Activated CD4-positive, alpha-beta T cell treated with anti-CD3 and anti-CD28 coated beads for 48 hours (primary cell): Measurements from ENCODE around the gene CATSPER1.
"Not testable (repeated sequence)": the region's sequence is repeated elsewhere in the genome, so short reads cannot be mapped to it uniquely, and the experiment has no call there.

Experiments used
- DNase-seq: peaks from one replicate; pipeline ENCODE4 v3.0.0-alpha.2; 2020

The CATSPER1 gene

GRCh38 chr11:66051766-66052663, 25.7 kb upstream of the CATSPER1 start, which contains the start of gene SF3B2:
SF3B2 (plus strand) TSS chr11:66052364; CDS start chr11:66052385, 21 bp downstream.
- DNase-seq: peak; percentile 98

DNA sequence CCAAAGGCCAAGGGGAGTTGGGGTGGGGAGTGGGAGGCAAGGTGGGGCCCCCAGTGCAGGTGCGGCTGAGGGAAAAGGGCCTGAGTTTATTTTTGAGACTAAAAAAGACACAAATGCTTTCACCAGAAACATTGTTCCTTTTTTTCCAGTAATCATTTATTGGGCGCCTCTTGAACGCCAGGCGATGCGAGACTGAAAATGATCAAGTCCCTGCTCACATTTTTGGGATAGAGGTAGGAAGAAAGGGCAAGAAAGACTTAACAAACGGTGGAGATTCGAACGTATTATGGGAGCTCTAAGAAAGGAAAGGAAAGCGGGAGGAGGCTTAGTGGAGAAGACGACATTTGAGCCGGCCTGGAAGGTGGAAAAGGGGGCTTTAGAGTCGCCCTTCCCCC, 25.1 kb upstream of the CATSPER1 start:
- no peak for DNase-seq

- no peak for DNase-seq
Observed at GRCh38 chr11:66050581-66051231, 24.4 kb upstream of the CATSPER1 start.

GRCh38 chr11:66048547-66049323, 22.5 kb upstream of the CATSPER1 start, which contains the start of gene GAL3ST3:
GAL3ST3 (minus strand) TSS chr11:66049161; CDS start chr11:66045415, 3,746 bp downstream.
- no peak for DNase-seq

DNA sequence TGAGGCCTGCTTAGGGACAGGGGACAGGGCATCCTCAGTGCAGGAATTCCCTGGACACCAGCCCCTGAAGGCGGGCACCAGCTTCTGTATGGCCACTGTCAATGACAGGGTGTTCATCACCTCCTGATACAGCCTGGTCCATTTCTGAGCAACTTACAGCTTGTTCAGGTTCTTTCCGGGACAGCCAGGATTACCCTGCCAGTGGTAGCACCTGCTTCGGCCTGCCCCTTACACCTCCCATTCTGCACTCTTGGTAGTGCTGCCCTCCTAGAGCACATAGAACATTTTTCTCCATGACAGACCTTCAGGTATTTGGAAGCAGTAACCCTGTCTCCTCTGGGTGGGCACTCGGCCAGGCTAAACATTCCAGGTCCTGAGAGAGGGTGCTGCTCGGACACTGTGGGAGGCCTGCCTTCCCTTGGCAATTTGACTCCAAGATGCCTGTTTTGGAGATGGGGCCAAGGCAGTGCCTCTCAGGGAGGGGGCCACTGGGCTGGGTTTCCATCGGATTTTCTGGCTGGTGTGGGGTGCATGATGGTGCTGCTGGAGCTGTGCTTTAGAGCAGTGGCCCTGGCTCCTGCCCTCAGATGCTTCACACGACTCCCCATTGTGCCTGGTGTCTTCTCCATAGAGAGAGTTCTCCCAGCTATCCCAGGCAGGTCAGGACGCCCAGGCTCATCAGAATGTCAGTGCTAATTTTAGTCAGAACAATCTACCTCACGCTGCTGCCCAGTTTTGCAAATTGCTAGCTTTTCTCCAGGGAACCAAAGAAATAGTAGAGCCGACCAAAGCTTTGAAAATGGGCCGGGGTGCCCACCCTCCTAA, 21.5 kb upstream of the CATSPER1 start:
- DNase-seq: no peak

DNA sequence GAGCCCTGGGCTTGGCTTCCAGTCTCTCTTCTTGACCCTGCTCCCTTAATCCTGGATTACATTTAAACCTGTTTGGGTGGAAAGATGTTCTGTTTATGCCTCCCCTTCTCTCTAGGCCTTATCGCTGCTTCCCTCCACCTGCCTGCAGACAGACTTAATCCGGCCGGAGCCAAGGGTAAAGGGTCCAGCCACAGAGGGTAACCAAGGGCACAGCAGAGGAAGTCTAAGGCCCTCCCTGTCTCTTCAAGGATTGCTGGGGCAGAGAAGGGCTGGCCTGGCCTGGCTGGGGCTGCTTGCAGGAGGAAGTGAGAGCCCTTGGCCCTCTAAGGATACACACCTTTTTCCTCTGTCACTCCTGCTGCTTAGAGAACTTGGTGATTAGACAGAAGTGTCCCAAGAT, 20.6 kb upstream of the CATSPER1 start:
- no peak for DNase-seq

GRCh38 chr11:66045177-66045639, 18.9 kb upstream of the CATSPER1 start:
- DNase-seq: peak; percentile 89

GRCh38 chr11:66044757-66045156, 18.5 kb upstream of the CATSPER1 start:
- DNase-seq: peak; percentile 34

DNA sequence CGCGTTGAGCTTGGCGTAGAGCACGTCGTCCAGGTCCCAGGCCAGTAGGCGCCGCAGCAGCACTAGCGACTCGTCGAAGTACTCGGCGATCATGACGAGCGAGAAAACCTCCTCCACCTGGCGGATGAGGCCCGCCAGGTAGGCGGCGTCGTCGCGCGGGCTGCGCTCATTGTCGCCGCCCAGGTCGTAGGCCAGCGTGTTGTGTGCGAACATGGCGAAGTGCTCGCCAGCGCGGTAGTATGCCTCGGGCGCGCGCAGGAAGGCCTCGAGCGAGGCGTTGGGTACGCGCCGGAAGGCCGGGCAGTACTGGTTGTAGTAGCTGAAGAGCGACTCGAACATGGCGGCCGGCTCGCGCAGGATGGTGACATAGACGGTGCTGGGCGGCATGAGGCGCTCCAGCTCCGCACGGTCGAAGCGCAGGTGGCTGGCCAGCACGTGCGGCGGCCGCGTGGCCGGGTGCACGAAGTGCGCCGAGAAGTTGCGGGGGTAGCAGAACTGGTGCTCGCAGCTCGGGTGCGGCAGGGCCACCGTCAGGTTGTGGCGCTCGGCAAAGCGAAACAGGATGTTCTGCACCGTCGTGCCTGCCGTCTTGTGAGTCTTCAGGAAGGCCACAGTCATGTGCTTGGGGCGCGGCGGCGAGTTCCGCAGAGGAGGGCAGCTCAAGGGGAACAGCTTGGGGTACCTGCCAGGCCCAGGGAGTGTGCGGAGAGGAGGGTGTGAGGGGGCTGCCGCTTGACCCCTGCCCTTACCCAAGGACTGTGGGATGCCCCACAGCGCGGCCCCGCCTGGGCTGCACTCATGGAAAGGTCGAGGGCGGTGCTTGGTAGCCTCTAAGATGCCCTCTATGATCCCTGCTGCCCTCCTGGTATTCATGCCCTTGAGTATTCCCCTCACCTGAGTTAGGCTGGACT, 17.0 kb upstream of the CATSPER1 start:
- DNase-seq: no peak

DNA sequence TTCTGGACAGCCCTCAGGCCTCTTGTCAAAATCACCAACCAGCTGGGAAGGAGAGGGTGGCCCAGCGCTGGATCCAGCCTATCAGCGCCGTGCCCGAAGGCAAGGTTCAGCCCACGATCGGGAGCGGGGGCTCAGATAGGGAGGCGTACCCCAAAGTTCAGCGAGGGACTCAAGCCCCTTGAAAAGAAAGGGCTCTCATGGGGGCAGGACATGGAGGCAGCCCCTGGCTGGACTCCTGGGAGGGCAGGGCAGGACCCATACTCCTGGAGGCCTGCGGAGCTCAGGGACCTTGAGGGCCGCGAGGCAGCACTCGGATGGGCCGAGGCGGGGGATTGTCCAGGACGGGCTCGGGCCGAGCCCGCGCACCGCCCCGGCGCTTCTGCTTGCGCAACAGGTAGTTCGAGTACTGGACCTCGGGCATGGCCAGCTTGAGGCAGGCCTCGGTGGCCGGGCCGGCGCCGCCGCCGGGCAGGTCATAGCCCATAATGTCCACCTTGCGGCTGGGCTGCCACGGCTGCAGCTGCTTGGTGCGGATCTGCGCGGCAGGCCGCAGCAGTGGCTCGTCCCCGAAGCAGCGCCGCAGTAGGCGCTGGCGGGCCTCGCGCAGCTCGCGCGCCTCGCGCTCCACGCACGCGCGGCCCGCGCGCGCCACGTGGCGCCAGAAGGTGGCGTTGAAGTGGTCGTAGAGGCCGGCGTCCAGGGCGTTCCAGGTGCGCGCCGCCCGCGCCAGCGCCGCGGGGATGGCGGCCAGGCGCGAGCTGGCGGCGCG, 16.1 kb upstream of the CATSPER1 start:
- DNase-seq: no peak

DNA sequence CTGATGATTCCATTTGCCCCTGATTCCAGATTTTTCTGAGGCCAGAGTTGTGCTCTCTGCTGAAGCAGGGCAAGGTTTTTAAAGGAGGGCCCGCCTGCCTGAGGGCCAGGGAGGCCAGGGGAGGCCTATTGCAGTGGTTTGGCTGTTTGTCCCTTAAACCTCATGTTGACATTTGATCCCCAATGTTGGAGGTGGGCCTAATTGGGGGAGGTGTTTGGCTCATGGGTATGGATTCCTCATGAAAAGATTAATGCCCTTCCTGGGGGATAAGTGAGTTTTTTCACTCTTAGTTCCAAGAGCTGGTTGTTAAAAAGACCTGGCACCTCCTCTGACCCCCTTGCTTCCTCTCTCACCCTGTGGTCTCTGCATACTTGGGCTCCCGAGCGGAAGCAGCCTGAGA, 13.5 kb upstream of the CATSPER1 start:
- no peak for DNase-seq

- DNase-seq: no peak
Observed at GRCh38 chr11:66037327-66037726, 11.0 kb upstream of the CATSPER1 start.

- DNase-seq: no peak
Observed at GRCh38 chr11:66036334-66036710, 10.0 kb upstream of the CATSPER1 start.

GRCh38 chr11:66035653-66036333, 9.5 kb upstream of the CATSPER1 start:
- no peak for DNase-seq

GRCh38 chr11:66032957-66033735, 6.9 kb upstream of the CATSPER1 start:
- no peak for DNase-seq

GRCh38 chr11:66023186-66023440, 3.2 kb downstream of the CATSPER1 start:
- not testable (repeated sequence) for DNase-seq

- DNase-seq: peak; percentile 88
Observed at GRCh38 chr11:66022401-66023185, 3.7 kb downstream of the CATSPER1 start.

GRCh38 chr11:66020618-66021357, 5.5 kb downstream of the CATSPER1 start:
- DNase-seq: no peak
